ENCODE data around the gene SYT1.
A peak's percentile ranks its signal among the peaks of the same experiment; 100 is the strongest.

The SYT1 gene

DNA sequence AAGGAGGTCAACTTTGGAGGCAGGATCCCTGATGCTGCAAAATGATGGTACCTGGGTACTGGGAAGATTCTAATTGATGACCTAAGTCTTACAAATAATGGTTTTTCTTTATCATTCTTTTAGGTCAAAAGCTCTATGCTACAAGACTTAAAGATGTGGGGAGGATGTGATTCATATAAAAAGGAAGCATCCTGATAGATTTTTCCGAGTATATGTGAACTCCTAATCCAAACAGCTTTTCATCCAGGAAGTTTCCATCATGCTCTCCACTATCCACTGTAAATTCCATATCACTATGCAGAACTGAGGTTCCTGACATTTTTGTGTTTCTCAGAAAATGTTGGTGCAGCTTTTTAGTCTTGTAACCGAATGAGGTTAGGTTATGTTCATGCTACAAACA, 533.0 kb downstream of the SYT1 start:
- H3K36me3 ChIP-seq, result peaks cover 0 to 10% (median 4%) of the 10 kb centered on the region in 11 experiments; a peak in 5 of 22 replicates
- no peaks in the 10 kb centered on the region for H4K20me1 ChIP-seq
- H3K27ac ChIP-seq, result no peak overlapping the region
- H3K9me3 ChIP-seq (replicated peaks in 1 of 11), result no peaks in the 10 kb centered on the region; a peak in 1 of 22 replicates
- no peaks in the 10 kb centered on the region for H3K27me3 ChIP-seq
- H3K9ac ChIP-seq, result no peak overlapping the region
- H3K4me1 ChIP-seq, result peaks cover 7 to 23% (median 16%) of the 10 kb centered on the region in 10 experiments; a peak in 18 of 20 replicates
- no peak overlapping the region for H3K4me3 ChIP-seq
- no peak for TF ChIP-seq Cebpa-rat (IDR thresholded peaks at IDR 0.05)
- no peak overlapping the region for H3K4me2 ChIP-seq

DNA sequence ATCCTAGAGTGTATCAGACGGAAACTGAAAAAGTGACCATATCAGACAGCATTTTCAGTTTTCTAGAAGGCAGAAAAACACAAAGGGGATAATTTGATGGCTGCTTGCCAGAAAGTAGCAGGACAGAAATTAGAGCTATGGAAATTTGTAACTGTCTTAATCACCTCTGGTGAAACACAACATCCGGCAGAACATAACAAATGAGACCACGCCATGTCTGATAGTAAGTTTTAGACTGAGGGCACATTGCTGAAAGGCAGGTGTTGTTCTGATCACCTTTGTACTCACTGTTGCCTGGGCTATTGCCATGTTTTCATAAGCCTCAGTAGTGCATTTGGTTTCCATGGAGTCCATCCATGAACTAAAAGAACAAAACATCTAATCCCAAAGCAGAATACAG, 535.9 kb downstream of the SYT1 start:
- Histone ChIP-seq H3K9ac (no peak overlapping the region), H3K4me3 (no peak overlapping the region), H3K27me3 (no peaks in the 10 kb centered on the region), H3K9me3 (replicated peaks in 1 of 11) (no peaks in the 10 kb centered on the region; a peak in 1 of 22 replicates), H3K4me1 (peaks cover 9 to 33% (median 24%) of the 10 kb centered on the region in 10 experiments; a peak in 18 of 20 replicates), H3K36me3 (peaks cover 0 to 12% (median 5%) of the 10 kb centered on the region in 11 experiments; a peak in 8 of 22 replicates), H3K27ac (no peak overlapping the region), H3K4me2 (peak overlapping the region in 4 of 11 experiments; percentile 56 to 82 (median 72); a peak in 3 of 22 replicates), H4K20me1 (no peaks in the 10 kb centered on the region)
- TF ChIP-seq Cebpa-rat (IDR thresholded peaks at IDR 0.05), result no peak

DNA sequence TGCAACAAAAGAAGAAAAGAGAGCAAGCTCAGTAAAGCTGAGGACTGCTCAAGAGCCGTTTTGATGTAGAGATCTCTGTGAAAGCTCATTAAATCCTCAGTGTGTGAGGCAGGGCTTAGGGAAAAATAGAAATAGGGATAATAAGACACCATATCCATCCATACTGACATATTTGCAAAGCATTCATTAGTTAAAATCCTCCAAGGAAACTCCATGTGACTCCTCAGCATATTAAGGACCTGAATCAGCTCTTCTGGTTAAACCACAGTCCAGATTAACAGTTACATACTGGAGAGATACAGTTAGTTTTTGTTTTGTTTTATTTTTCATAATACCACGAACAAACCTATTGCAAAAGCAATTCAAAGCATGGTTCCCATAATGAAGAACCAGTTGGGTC, 538.0 kb downstream of the SYT1 start:
- Histone ChIP-seq H3K9ac (peak overlapping the region in 3 of 11 experiments; percentile 6 to 27 (median 21); a peak in 6 of 22 replicates), H3K4me3 (peak overlapping the region in 2 of 10 experiments; percentile 20 to 30; a peak in 1 of 20 replicates), H3K36me3 (peaks cover 0 to 12% (median 5%) of the 10 kb centered on the region in 11 experiments; a peak in 8 of 22 replicates), H3K27me3 (no peaks in the 10 kb centered on the region), H3K4me1 (peaks cover 9 to 33% (median 24%) of the 10 kb centered on the region in 10 experiments; a peak in 18 of 20 replicates), H3K27ac (peak overlapping the region in 5 of 11 experiments; percentile 34 to 77 (median 65); a peak in 10 of 22 replicates), H3K9me3 (replicated peaks in 1 of 11) (no peaks in the 10 kb centered on the region; a peak in 1 of 22 replicates), H3K4me2 (peak overlapping the region; percentile 6 to 82 (median 60); a peak in 19 of 22 replicates), H4K20me1 (no peaks in the 10 kb centered on the region)
- no peak for TF ChIP-seq Cebpa-rat (IDR thresholded peaks at IDR 0.05)

- Histone ChIP-seq H3K9me3 (replicated peaks in 1 of 11) (no peaks in the 10 kb centered on the region), H3K9ac (no peak overlapping the region), H3K36me3 (peaks cover 0 to 13% (median 0%) of the 10 kb centered on the region in 11 experiments; a peak in 4 of 22 replicates), H3K4me1 (peaks cover 7 to 18% (median 13%) of the 10 kb centered on the region in 10 experiments; a peak in 18 of 20 replicates), H3K4me3 (no peak overlapping the region), H4K20me1 (no peaks in the 10 kb centered on the region), H3K27me3 (no peaks in the 10 kb centered on the region), H3K4me2 (no peak overlapping the region), H3K27ac (no peak overlapping the region)
- no peak for TF ChIP-seq Cebpa-rat (IDR thresholded peaks at IDR 0.05)
Measured at GRCh38 chr12:79406993-79407392, 542.4 kb downstream of the SYT1 start.

DNA sequence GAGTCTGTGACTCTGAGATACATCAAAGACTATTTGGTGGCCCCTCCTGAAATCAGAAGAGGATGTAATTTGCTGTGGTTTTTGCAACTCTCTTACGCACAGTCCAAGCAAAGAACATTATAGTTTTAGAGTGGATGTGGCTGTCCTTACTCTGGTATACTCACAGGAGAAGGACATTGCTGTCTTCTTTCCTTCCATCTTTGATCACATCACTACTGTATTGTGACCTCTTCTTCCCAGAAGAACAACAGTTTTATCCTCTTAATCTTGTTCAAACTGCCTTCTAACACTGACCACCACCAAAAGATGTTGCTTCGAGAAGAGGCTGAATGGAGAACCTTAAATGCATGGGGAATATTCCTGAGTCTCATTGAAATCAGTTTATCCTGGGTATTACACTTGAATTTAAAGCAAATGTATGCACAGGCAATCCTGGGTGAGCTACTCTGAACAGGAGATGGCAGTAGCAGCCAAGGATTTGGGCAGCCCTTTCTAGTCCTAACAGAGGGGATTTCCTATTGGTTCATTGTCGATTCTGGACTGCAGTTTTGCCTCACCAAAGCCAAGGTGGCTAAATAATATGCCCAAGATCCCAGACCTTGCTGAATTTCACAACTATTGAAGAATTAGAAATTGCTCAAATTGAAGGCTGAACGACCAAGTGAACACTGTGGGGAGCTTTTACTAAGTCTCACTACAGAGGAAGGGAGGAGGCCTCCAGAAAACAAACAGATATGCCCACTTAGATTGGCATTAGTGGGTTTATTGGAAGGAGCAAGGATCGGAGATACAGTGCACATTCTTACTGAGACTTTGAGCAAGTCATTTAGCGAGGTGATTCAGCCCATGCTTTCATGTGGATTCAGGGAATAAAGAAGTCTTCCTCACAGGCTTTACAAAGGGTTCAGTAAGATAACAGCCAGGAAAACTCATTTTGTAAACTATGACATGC, 543.4 kb downstream of the SYT1 start:
- H3K4me1 ChIP-seq, result peaks cover 0 to 12% (median 3%) of the 10 kb centered on the region in 10 experiments; a peak in 11 of 20 replicates
- H3K36me3 ChIP-seq, result peaks cover 0 to 13% (median 0%) of the 10 kb centered on the region in 11 experiments; a peak in 5 of 22 replicates
- H3K27me3 ChIP-seq, result no peaks in the 10 kb centered on the region
- no peak overlapping the region for H3K27ac ChIP-seq
- H3K9ac ChIP-seq, result no peak overlapping the region
- no peak overlapping the region for H3K4me3 ChIP-seq
- TF ChIP-seq Cebpa-rat (IDR thresholded peaks at IDR 0.05), result no peak
- no peaks in the 10 kb centered on the region for H4K20me1 ChIP-seq
- H3K9me3 ChIP-seq (replicated peaks in 1 of 11), result no peaks in the 10 kb centered on the region
- H3K4me2 ChIP-seq, result no peak overlapping the region

GRCh38 chr12:79408689-79409088, 544.1 kb downstream of the SYT1 start:
- Histone ChIP-seq H3K4me3 (no peak overlapping the region), H3K4me1 (peaks cover 0 to 5% (median 0%) of the 10 kb centered on the region in 10 experiments; a peak in 3 of 20 replicates), H3K4me2 (no peak overlapping the region), H4K20me1 (no peaks in the 10 kb centered on the region), H3K9ac (no peak overlapping the region), H3K9me3 (replicated peaks in 1 of 11) (no peaks in the 10 kb centered on the region), H3K27me3 (no peaks in the 10 kb centered on the region), H3K36me3 (peaks cover 0 to 16% (median 0%) of the 10 kb centered on the region in 11 experiments; a peak in 5 of 22 replicates), H3K27ac (no peak overlapping the region)
- no peak for TF ChIP-seq Cebpa-rat (IDR thresholded peaks at IDR 0.05)

GRCh38 chr12:79409562-79409961, 545.0 kb downstream of the SYT1 start:
- 0 out of 20 replicates have a peak, but pooled peaks cover 0 to 4% (median 0%) of the 10 kb centered on the region in 10 experiments for H3K4me1 ChIP-seq
- no peak overlapping the region for H3K4me2 ChIP-seq
- no peaks in the 10 kb centered on the region for H4K20me1 ChIP-seq
- H3K9me3 ChIP-seq (replicated peaks in 1 of 11), result no peaks in the 10 kb centered on the region
- peaks cover 0 to 10% (median 1%) of the 10 kb centered on the region in 11 experiments; a peak in 9 of 22 replicates for H3K36me3 ChIP-seq
- H3K9ac ChIP-seq, result no peak overlapping the region
- TF ChIP-seq Cebpa-rat (IDR thresholded peaks at IDR 0.05), result no peak
- H3K4me3 ChIP-seq, result no peak overlapping the region
- H3K27me3 ChIP-seq, result no peaks in the 10 kb centered on the region
- H3K27ac ChIP-seq, result no peak overlapping the region

DNA sequence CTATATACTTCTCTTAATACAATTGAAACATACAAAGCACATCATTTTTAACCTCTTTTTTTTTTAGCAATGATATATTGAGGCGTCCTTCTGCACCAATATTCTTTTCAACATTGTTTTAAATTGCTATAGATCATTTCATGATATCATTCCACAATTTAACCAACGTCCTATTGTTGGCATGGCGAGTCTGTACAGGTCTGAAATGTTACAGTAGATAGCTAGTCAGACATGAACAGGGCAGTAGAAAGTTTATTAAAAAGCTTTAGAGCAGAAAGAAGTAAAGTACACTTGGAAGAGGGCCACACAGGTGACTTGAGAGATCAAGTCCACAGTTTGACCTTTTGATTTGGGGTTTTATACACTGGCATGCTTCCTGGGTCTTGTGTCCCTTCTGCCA, 547.2 kb downstream of the SYT1 start:
- 0 out of 20 replicates have a peak, but pooled peaks cover 0 to 4% (median 0%) of the 10 kb centered on the region in 10 experiments for H3K4me1 ChIP-seq
- no peak for TF ChIP-seq Cebpa-rat (IDR thresholded peaks at IDR 0.05)
- no peak overlapping the region for H3K27ac ChIP-seq

DNA sequence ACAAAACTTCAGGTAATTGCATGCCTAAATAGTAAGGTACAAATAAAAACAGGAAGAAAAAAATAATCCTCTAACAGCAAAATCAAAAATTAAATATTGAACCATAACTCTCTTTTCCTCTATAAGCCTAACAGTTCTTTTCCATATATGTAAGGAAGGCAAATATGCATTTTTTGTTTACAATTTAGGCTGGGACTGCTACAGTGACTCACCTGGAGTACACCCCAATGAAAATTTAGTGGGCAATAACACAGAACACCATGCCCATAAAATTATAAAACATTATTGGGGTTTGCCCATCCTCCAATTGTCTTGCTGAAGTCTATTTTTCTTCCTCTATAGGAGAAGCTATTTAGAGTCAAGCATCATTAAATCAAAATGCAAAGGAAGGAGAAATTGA, 549.2 kb downstream of the SYT1 start:
- Histone ChIP-seq H3K9ac (no peak overlapping the region), H3K36me3 (peaks cover 0 to 16% (median 0%) of the 10 kb centered on the region in 11 experiments; a peak in 6 of 22 replicates), H3K4me3 (no peak overlapping the region), H3K4me2 (no peak overlapping the region), H3K4me1 (0 out of 20 replicates have a peak, but pooled peaks cover 0 to 4% (median 0%) of the 10 kb centered on the region in 10 experiments), H3K9me3 (replicated peaks in 1 of 11) (no peaks in the 10 kb centered on the region), H3K27me3 (no peaks in the 10 kb centered on the region), H4K20me1 (no peaks in the 10 kb centered on the region), H3K27ac (no peak overlapping the region)
- no peak for TF ChIP-seq Cebpa-rat (IDR thresholded peaks at IDR 0.05)

More for the DNA sequence above, 547.2 kb downstream of the SYT1 start:
- H3K9ac ChIP-seq, result no peak overlapping the region
- H3K36me3 ChIP-seq, result peaks cover 0 to 11% (median 0%) of the 10 kb centered on the region in 11 experiments; a peak in 7 of 22 replicates
- no peaks in the 10 kb centered on the region for H3K27me3 ChIP-seq
- no peak overlapping the region for H3K4me3 ChIP-seq
- no peak overlapping the region for H3K4me2 ChIP-seq
- H4K20me1 ChIP-seq, result no peaks in the 10 kb centered on the region
- H3K9me3 ChIP-seq (replicated peaks in 1 of 11), result no peaks in the 10 kb centered on the region
